NB4 (cell line): ENCODE results near the gene RASGRP3.

Experiments
- DNase-seq: peaks from one replicate; pipeline ENCODE4 v3.0.0; 2010; ENCODE audit warnings: low read depth
- H3K4me3 ChIP-seq: one replicate; pipeline ENCODE4 v1.5.1; 2011; ENCODE audit warnings: mild to moderate bottlenecking, low read depth, low read length, moderate library complexity
- MAX ChIP-seq: IDR thresholded peaks from 2 replicates; pipeline ENCODE4 v1.6.1; 2011; ENCODE audit warnings: low read depth, low read length
- MYC ChIP-seq: IDR thresholded peaks from 2 replicates; pipeline ENCODE4 v1.6.1; 2011; ENCODE audit warnings: low read depth, low read length
- POLR2A ChIP-seq: IDR thresholded peaks from 2 replicates; pipeline ENCODE4 v1.6.1; 2011; ENCODE audit warnings: mild to moderate bottlenecking; ENCODE audit not compliant: insufficient read length; ENCODE audit errors: extremely low read depth
- TF ChIP-seq, protein P1 (sequence below): IDR thresholded peaks from one replicate; pipeline ENCODE4 v1.5.1; 2012; ENCODE audit warnings: low read depth, low read length

The RASGRP3 gene

DNA sequence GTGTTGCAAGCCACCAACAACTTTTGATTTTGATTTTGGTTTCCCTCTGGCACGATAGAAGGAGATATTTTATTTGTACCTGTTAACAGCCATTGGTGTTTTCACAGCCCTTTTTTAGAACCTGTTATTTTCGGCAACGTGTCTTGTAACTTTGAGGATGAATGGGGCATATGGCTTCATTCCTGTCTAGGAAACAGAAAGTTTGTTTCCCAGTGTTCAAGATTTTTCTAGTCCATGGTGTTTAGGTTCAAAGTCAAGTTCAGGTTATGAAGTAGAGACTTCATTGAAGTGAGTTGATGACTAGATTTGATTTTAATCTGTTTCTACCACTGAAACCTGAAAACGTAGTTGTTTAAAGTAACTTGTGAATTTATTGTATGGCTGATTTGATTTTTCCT, 343 bp downstream of the RASGRP3 start:
- DNase-seq: no peak
- H3K4me3 ChIP-seq: peak overlapping the region; percentile 88
- TF ChIP-seq, protein P1, sequence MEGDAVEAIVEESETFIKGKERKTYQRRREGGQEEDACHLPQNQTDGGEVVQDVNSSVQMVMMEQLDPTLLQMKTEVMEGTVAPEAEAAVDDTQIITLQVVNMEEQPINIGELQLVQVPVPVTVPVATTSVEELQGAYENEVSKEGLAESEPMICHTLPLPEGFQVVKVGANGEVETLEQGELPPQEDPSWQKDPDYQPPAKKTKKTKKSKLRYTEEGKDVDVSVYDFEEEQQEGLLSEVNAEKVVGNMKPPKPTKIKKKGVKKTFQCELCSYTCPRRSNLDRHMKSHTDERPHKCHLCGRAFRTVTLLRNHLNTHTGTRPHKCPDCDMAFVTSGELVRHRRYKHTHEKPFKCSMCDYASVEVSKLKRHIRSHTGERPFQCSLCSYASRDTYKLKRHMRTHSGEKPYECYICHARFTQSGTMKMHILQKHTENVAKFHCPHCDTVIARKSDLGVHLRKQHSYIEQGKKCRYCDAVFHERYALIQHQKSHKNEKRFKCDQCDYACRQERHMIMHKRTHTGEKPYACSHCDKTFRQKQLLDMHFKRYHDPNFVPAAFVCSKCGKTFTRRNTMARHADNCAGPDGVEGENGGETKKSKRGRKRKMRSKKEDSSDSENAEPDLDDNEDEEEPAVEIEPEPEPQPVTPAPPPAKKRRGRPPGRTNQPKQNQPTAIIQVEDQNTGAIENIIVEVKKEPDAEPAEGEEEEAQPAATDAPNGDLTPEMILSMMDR: no peak
- TF ChIP-seq POLR2A (no peak), MYC (no peak), MAX (no peak)

- peak overlapping the region; percentile 88 for H3K4me3 ChIP-seq
- TF ChIP-seq POLR2A (no peak), MAX (peak; percentile 77), MYC (peak; percentile 84)
- TF ChIP-seq, protein P1: no peak
- peak; percentile 79 for DNase-seq
These were observed 1.3 kb downstream of the RASGRP3 start for GRCh38 chr2:33477473-33478468.

DNA sequence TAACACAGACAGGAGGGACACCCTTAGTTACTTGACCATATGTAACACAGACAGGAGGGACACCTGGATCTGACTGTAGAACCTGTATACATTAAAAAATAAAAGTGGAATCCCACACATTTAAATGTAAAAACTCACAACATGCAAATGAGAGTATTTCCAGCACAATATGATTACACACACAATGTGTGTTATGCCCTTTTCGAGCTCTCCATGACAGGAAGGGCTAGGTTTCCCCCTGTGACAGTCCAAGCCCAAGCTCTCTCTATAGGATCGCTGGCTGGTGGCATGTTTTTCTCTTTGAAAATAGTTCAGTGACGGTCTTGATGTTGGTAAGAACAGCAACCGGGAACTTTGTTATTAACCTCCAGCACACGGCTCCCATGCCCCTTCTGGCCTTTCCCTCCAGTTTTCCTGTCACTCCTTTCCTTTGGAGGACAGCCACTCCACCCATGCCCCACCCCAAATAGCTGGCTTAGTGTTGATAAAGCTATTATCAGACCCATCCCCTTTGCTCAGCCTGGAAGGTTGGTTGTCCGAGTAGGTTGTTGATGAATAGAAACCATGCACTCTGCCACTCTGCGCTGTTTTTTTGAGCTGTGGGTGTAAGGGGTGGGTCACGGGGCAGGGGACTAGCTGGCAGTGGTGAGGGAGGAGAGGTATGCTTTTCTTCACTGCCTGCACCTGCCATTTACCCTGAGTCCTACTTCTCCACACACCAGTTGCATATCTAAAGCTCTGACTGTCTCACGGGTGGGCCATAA, 2.7 kb downstream of the RASGRP3 start:
- TF ChIP-seq MYC (no peak), MAX (no peak), POLR2A (no peak)
- TF ChIP-seq, protein P1: no peak
- H3K4me3 ChIP-seq: no peak overlapping the region
- DNase-seq: no peak

DNA sequence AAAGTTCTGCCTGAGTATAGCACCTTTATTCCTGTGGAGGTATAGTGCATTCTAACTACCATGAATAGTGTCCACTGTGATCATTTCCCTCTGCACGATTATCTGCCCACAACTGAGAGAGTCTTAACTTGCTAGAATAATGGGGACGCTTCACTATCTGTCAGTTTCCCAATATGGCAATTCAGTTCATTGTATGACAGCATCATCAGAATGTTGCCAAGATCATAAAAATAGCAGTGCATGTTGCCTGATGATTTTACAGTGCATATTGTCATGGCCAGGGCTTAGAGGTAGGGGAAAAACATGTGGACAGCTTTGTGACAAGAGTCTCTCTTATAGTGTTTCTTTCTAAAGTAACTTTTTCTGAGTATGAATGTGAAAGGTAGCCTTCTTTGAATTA, 6.1 kb downstream of the RASGRP3 start:
- no peak for DNase-seq
- TF ChIP-seq POLR2A (no peak), MYC (no peak), MAX (no peak)
- TF ChIP-seq, protein P1: no peak
- H3K4me3 ChIP-seq: no peak overlapping the region

GRCh38 chr2:33484042-33484621, 7.7 kb downstream of the RASGRP3 start:
- no peak overlapping the region for H3K4me3 ChIP-seq
- TF ChIP-seq MAX: no peak
- TF ChIP-seq POLR2A: no peak
- TF ChIP-seq, protein P1: no peak
- TF ChIP-seq MYC: no peak
- no peak for DNase-seq
